Endothelial cell of umbilical vein (primary cell): ENCODE results near the gene ADCY3. TPM values are rescaled to one million over a fixed set of nuclear protein-coding genes. Genes with fewer than 3 reads are reported as not detected.

ENCODE experiments used
- BruUV-seq: library from RNA; stranded (reverse); fragments of 400-500 nt; replicated peaks from 2 replicates; lab custom pipeline; 2021; lab: Mats Ljungman, UMichigan
- CTCF ChIA-PET: fragments of 300-600, 350-600 bp; sonication (Branson Sonifier 250); formaldehyde crosslinking; loops from one replicate; lab custom pipeline; 2021; ENCODE audit warnings: antibody characterized with exemption, inconsistent platforms; lab: Charles Lee
- POLR2A ChIA-PET: fragments of 300-600, 350-600 bp; sonication (Branson Sonifier 250); formaldehyde crosslinking; loops from one replicate; lab custom pipeline; 2021; ENCODE audit warnings: antibody characterized with exemption, inconsistent platforms; lab: Charles Lee
- DNase-seq: peaks from one replicate; pipeline ENCODE4 v3.0.0-alpha.2; 2011; ENCODE audit warnings: low read depth, low spot score
- FAIRE-seq: peaks from 2 replicates; lab custom pipeline; 2011; peaks lifted over from hg19 to GRCh38; lab: Jason Lieb, UNC
- H2AFZ ChIP-seq: 2 replicates; pipeline ENCODE4 v1.6.0; 2012; ENCODE audit warnings: low read depth, low read length, control low read depth, inconsistent platforms
- H3K27ac ChIP-seq: 2 replicates; pipeline ENCODE4 v1.5.1; 2011; ENCODE audit warnings: low read depth, mild to moderate bottlenecking, control low read depth, low read length, moderate library complexity; ENCODE audit not compliant: insufficient read depth
- H3K27me3 ChIP-seq, 2 experiments: 2 replicates each; pipeline versions ENCODE4 v1.6.0 to v1.6.1; 2011; ENCODE audit warnings: low read length in 2 of 2, mixed read lengths in 1 of 2; ENCODE audit not compliant: control insufficient read depth in 2 of 2, insufficient read depth in 2 of 2
- H3K36me3 ChIP-seq, 2 experiments: 2 replicates in 1 of 2; 3 replicates in 1 of 2; pipeline ENCODE4 v1.5.1; 2011; ENCODE audit warnings: low read length in 2 of 2, mild to moderate bottlenecking in 1 of 2, moderate library complexity in 1 of 2; ENCODE audit not compliant: control insufficient read depth in 2 of 2, insufficient read depth in 2 of 2; ENCODE audit errors: extremely low read depth in 1 of 2
- H3K4me1 ChIP-seq: 3 replicates; pipeline ENCODE4 v1.5.1; 2011; ENCODE audit warnings: mild to moderate bottlenecking, low read length; ENCODE audit not compliant: control insufficient read depth, insufficient read depth; ENCODE audit errors: extremely low read depth
- H3K4me2 ChIP-seq: 2 replicates; pipeline ENCODE4 v1.6.1; 2011; ENCODE audit warnings: low read length, control low read depth, mixed read lengths; ENCODE audit not compliant: insufficient read depth
- H3K4me3 ChIP-seq, 3 experiments: fragments of 200-600 bp in 1 of 3; sonication (generic), shearing (Covaris generic) in 1 of 3; replicated peaks in 1 of 3; 2 replicates each; pipeline ENCODE4 v1.5.1; 2011 to 2016; ENCODE audit warnings: control low read depth in 3 of 3, low read length in 3 of 3, mild to moderate bottlenecking in 2 of 3, inconsistent platforms in 1 of 3, low read depth in 1 of 3, moderate library complexity in 1 of 3; ENCODE audit not compliant: insufficient read depth in 1 of 3
- H3K79me2 ChIP-seq: 2 replicates; pipeline ENCODE4 v1.6.0; 2012; ENCODE audit warnings: low read length, inconsistent platforms; ENCODE audit not compliant: control insufficient read depth, insufficient read depth
- H3K9ac ChIP-seq: replicated peaks from 2 replicates; pipeline ENCODE3; 2011; ENCODE audit warnings: low read length, control low read depth; ENCODE audit not compliant: insufficient read depth; ENCODE audit errors: extremely low read depth
- H3K9me1 ChIP-seq: replicated peaks from 3 replicates; pipeline ENCODE4 v1.6.0; 2011; ENCODE audit warnings: mild to moderate bottlenecking, low read length; ENCODE audit not compliant: control insufficient read depth, insufficient read depth; ENCODE audit errors: extremely low read depth
- H3K9me3 ChIP-seq: replicated peaks from 2 replicates; pipeline ENCODE4 v1.5.1; 2012; ENCODE audit warnings: low read length, inconsistent platforms; ENCODE audit not compliant: control insufficient read depth, insufficient read depth
- H4K20me1 ChIP-seq: replicated peaks from 2 replicates; pipeline ENCODE3; 2011; ENCODE audit warnings: mild to moderate bottlenecking, low read length; ENCODE audit not compliant: control insufficient read depth, insufficient read depth; ENCODE audit errors: extremely low read depth
- EZH2 ChIP-seq: IDR thresholded peaks from 2 replicates; pipeline ENCODE4 v1.6.1; 2012; ENCODE audit warnings: borderline replicate concordance, low read depth, mild to moderate bottlenecking, moderate library complexity, low read length, inconsistent platforms; ENCODE audit not compliant: severe bottlenecking
- FOS ChIP-seq: IDR thresholded peaks from 2 replicates; pipeline ENCODE4 v1.6.1; 2011; ENCODE audit warnings: mild to moderate bottlenecking, low read length, moderate library complexity, borderline replicate concordance; ENCODE audit not compliant: insufficient read depth
- GATA2 ChIP-seq: IDR thresholded peaks from 2 replicates; pipeline ENCODE4 v1.7.0; 2011; ENCODE audit warnings: low read depth, mild to moderate bottlenecking, moderate library complexity, mixed read lengths, low read length; ENCODE audit not compliant: insufficient read length, insufficient read depth
- JUN ChIP-seq: IDR thresholded peaks from 2 replicates; pipeline ENCODE4 v1.6.1; 2011; ENCODE audit warnings: borderline replicate concordance, low read depth; ENCODE audit not compliant: insufficient read length, insufficient read depth
- MYC ChIP-seq: IDR thresholded peaks from one replicate; pipeline ENCODE4 v1.6.1; 2011; ENCODE audit warnings: mild to moderate bottlenecking, low read depth, low read length
- POLR2A ChIP-seq: IDR thresholded peaks from 2 replicates; pipeline ENCODE4 v1.6.1; 2012; ENCODE audit warnings: low read depth, mild to moderate bottlenecking, control low read depth, low read length
- POLR2AphosphoS5 ChIP-seq: IDR thresholded peaks from 2 replicates; pipeline ENCODE4 v1.6.1; 2012; ENCODE audit warnings: low read depth, mild to moderate bottlenecking, control low read depth, low read length, moderate library complexity; ENCODE audit not compliant: insufficient read depth
- dilution Hi-C: fragments of 300-500 bp; cut with MboI; formaldehyde crosslinking; loops from one replicate; pipeline ENCODE4 v1.15.0; 2019; ENCODE audit warnings: low sequenced_read_pairs; ENCODE audit not compliant: extremely low pct_ligation_motif_present
- intact Hi-C: fragments of 100-400 bp; cut with micrococcal nuclease; formaldehyde crosslinking; loops from one replicate; pipeline ENCODE4 v1.10.0; 2022
- polyA plus RNA-seq, 4 experiments: library from polyadenylated mRNA; depleted of rRNA in 3 of 4; stranded (reverse) in 3 of 4; unstranded in 1 of 4; fragments of >200 nt; gene quantifications; 2 replicates each; pipeline versions ENCODE4 v1.2.1 to v1.2.3, GENCODE V29; 2011 to 2012; ENCODE audit warnings: missing spikeins in 1 of 4
- total RNA-seq: library from RNA; stranded (reverse); gene quantifications from 2 replicates; pipeline ENCODE4 v1.2.3, GENCODE V29; 2021
- TF ChIP-seq, protein P1 (sequence below): IDR thresholded peaks from 2 replicates; pipeline ENCODE4 v1.6.1; 2011; ENCODE audit not compliant: insufficient read depth, insufficient read length
- TF ChIP-seq, protein P2 (sequence below), 2 donors: IDR thresholded peaks; 1 replicate in 1 of 2; 2 replicates in 1 of 2; pipeline ENCODE4 v1.5.1; 2011; ENCODE audit warnings: low read length in 2 of 2, mild to moderate bottlenecking in 2 of 2, moderate library complexity in 2 of 2, control low read depth in 1 of 2, inconsistent platforms in 1 of 2, low read depth in 1 of 2; ENCODE audit not compliant: insufficient read depth in 1 of 2; ENCODE audit errors: extremely low read depth in 1 of 2

Gene ADCY3
- total and polyA plus RNA-seq, 2 donors (not counting 3 experiments of a cell fraction or from before 2014, with no cell fraction given), result 54.0 to 61.3 TPM

DNA sequence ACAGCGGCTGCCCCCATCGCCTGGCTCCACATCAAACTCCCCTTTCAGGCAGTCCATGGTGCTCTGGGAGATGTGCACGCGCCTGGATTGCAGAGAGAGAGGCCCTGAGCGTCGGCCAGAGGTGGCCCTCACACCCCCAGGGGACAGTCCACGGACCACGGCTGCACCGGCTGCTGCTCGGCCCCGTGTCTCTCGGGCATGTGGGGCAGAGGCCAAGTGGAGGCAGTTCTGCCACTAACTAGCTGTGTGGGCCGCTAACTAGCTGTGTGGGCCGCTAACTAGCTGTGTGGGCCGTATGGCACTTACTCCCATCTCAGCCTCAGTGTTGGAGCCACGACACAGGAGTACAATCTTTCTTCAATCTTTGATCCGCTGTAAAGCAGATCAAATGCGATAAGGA lies 81.5 kb downstream of the ADCY3 start:
- no peaks in the 10 kb centered on the region for H3K79me2 ChIP-seq
- ChIA-PET CTCF (no interaction called here), POLR2A (no interaction called here)
- no peaks in the 10 kb centered on the region for H3K9me3 ChIP-seq
- no peak for DNase-seq
- no peaks in the 10 kb centered on the region for H3K4me1 ChIP-seq
- peaks cover 0 to 3% of the 10 kb centered on the region in 2 experiments for H3K36me3 ChIP-seq
- dilution Hi-C loops (no loop called here), intact Hi-C loops (no loop called here)
- no peak for FAIRE-seq
- H3K27me3 ChIP-seq, result no peaks in the 10 kb centered on the region
- no peaks in the 10 kb centered on the region for H3K9me1 ChIP-seq
- no peak overlapping the region for H2AFZ ChIP-seq
- H3K4me3 ChIP-seq, result no peak overlapping the region
- H4K20me1 ChIP-seq, result no peaks in the 10 kb centered on the region
- H3K9ac ChIP-seq, result no peak overlapping the region
- no TSS peak for BruUV-seq
- no peak overlapping the region for H3K27ac ChIP-seq
- H3K4me2 ChIP-seq, result no peak overlapping the region
- TF ChIP-seq POLR2AphosphoS5 (no peak), POLR2A (no peak), GATA2 (no peak), MYC (no peak), JUN (no peak), EZH2 (no peak), FOS (no peak)
- TF ChIP-seq, protein P1, sequence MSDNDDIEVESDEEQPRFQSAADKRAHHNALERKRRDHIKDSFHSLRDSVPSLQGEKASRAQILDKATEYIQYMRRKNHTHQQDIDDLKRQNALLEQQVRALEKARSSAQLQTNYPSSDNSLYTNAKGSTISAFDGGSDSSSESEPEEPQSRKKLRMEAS, result no peak
- TF ChIP-seq, protein P2, sequence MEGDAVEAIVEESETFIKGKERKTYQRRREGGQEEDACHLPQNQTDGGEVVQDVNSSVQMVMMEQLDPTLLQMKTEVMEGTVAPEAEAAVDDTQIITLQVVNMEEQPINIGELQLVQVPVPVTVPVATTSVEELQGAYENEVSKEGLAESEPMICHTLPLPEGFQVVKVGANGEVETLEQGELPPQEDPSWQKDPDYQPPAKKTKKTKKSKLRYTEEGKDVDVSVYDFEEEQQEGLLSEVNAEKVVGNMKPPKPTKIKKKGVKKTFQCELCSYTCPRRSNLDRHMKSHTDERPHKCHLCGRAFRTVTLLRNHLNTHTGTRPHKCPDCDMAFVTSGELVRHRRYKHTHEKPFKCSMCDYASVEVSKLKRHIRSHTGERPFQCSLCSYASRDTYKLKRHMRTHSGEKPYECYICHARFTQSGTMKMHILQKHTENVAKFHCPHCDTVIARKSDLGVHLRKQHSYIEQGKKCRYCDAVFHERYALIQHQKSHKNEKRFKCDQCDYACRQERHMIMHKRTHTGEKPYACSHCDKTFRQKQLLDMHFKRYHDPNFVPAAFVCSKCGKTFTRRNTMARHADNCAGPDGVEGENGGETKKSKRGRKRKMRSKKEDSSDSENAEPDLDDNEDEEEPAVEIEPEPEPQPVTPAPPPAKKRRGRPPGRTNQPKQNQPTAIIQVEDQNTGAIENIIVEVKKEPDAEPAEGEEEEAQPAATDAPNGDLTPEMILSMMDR (IDR thresholded peaks at IDR 0.05; ENCODE audit: extremely low read depth in 1 of 2, insufficient read depth in 1 of 2, low read depth in 1 of 2, low read length in 2 of 2), result no peak
